D341Med (cell line): ENCODE measurements around the gene LUC7L3.

Experiments used
- DNase-seq: peaks from one replicate; pipeline ENCODE4 v3.0.0; 2012; ENCODE audit warnings: low spot score

Gene LUC7L3

DNA sequence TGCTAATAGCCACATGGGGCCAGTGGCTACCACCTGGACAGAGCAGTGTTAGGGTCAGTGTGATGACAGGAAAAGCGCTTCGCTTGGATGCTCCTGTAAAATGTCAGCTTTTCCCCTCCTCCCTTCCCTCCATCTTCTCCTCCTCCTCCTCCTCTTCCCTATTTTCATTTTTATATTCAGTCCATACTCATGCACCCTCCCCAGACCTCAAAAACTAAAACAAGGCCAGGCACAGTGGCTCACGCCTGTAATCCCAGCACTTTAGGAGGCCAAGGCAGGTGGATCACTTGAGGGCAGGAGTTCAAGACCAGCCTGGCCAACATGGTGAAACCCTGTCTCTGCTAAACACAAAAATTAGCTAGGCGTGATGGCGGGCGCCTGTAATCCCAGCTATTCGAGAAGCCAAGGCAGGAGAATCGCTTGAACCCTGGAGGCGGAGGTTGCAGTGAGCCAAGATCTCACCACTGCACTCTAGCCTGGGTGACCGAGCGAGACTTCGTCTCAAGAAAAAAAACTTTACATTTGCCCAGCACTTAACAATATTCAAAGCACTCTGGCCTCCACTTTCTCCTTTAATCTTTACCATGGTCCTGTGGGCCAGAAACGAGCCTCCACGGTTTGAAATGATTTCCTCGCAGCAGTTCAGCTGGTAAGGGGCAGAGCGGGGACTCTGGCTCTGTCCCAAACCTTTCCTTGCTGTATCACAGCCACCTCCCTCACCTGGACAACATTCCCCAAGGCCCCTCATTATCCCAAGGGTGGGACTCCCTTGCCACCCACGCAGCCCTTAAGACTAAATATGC lies 33.5 kb upstream of the LUC7L3 start:
- no peak for DNase-seq

DNA sequence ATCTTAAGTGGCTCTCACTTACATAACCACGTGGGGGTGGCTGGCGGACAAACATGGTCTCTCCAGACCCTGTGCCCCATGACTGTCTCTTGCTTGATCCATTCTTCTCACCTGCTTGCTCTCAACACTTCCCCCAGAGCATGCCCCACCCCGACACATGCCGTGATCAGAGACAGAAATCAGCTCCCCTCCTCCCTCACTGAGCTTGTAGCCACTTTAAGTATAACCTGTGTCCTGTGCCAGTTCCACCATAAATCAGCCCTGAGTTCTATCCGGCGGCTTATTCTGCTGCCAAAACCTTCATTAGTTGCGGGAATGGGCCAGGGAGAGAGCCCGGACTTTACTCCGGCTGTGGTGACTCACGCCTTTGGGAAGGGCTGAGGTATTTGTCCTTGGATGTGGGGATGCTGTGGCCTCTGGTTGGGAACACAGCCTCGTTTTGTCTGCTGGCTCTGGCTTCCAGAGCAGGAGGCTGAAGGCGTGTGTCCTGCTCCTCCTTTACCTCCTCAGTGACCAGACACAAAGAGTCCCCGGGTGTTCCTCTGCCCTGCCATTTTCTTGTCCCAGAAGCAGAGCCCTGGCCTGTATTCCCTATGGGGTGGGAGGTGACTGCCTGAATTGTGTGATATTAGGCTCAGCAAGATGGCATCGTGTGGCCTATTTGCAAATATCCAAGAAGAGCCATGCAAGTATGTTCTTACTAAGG lies 32.8 kb upstream of the LUC7L3 start:
- DNase-seq, result no peak

DNA sequence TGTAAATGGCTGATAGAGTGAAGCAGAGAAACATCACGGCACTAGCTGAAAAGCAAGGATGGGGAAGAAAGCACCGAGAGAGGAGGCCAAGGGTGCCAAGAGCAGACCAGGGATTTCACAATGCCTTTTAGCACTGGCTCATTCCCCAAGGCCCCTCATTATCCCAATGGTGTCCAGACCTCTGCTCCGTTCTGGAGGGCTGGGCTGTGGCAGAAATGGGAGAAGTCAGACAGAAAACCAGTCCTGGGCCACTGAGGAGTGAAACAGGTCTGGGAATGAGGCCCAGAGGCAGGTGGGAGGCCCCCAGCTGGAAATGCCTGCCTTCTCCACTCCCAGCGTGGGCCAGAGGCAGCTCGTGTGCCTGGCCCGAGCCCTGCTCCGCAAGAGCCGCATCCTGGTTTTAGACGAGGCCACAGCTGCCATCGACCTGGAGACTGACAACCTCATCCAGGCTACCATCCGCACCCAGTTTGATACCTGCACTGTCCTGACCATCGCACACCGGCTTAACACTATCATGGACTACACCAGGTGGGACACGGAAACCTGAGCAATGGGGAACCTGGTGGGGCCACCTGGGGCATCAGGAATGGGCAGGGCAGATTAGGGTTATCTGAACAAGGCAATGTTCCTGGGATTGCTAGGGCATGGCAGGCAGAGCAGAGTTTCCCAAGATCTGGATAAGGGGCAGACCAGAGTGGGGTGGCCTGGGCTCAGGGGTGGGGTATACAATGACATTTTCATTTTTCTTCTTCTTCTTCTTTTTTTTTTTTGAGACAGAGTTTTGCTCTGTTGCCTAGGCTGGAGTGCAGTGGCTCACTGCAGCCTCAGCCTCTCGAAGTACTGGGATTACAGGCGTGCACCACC lies 32.0 kb upstream of the LUC7L3 start:
- DNase-seq, result peak; percentile 42

- no peak for DNase-seq
These were observed 31.2 kb upstream of the LUC7L3 start for GRCh38 chr17:50688245-50688644.

DNA sequence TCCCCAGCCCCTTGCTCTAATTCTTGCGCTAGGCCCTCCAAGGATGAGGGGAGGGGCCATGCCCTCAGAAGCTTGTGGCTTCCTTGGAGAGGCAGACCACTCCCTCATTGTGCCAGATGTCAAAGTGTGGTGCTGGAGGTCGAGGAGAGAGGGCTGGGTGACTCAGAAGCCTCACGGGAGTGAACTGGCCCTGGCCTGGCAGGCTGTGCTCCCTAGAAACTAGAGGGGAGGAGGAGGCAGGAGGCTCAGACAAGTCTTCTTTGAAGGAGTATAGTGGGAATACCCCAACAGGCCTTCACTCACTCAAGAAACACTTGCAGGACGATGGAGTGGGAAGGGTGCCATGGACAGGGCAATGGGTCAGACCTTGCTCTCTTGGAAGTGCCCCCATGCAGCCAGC lies 30.2 kb upstream of the LUC7L3 start:
- DNase-seq, result no peak

DNA sequence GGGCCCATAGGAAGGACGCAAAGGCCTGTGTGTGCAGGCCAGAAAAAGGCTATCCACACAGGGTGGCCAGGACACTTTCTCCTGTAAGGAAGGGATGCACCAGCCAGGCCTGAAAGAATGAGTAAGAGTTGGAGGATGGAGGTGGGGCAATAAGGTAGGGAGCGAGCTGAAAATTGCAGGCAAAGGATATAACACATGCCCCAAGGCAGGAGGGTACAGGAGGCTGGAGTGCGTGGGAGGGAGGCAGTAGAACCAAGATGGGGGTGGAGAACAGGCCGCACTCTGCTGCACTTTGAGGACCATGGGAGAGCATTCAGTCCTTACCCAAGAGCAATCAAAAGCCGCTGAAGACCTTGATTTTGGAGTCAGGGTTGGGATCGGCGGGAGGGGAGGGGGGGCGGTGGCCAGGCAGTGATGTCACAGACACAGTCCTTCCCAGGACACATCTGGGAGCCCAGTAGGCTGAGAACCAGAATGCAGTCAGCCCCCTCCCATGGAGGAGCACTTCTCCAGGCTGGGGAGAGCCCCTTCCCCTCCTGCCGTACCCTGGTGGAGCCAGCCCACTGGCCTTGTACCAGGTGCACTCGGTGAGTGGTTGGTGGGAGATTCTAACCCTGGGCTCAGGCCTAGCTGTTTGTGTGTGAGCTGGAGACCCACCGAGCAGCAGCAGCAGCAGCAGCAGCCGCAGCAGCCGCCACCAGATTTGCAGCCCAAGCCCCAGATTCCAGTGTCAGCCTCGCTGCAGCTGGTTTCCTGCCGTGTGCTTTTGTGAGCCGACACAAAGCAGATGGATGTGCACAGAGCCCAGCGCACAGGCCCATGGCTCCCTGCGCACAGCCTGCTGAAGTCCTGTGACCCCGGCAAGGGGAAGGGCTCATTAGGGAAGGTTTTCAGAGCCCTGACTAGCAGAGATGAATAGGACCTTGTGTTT lies 29.2 kb upstream of the LUC7L3 start:
- peak; percentile 42 for DNase-seq

- no peak for DNase-seq
These were observed 28.4 kb upstream of the LUC7L3 start for GRCh38 chr17:50690887-50691549.

DNA sequence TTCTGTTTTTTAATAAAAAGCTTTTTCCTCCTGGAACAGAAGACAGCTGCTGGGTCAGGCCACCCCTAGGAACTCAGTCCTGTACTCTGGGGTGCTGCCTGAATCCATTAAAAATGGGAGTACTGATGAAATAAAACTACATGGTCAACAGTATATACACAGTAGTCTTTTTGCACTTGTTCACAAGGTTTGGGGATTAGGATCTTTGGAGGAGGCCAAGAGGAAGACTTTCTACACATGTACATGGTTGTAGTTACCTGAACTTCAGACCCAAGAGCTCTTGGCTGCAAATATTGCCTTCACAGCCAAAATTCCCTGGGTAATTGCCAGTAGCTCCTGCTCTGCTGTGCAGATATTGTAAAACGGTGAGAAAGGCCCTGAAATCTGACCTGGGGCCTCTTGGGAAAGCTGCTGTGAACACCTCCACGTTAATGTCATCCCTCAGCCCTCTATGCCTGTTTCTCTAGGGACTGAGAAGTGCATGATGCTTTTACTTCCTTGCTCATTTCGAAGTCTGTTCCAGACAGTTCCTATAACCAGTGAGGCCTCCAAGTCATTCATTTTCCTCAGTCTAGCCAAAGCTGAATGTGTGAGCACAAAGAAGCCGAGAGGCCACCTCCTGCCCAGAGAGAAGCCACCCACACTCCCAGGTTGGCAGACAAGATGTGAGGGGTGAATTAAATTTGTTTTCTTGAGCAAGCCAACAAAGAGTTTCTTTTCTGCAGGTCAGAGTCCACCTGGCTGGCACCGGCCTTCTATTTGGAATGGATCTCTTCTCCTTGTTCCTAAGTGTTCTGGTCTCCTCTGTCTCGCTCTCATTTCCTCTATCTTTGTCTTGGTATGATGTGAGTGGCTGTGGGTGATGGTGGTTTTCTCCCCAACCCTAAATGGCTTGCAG lies 27.6 kb upstream of the LUC7L3 start:
- DNase-seq, result no peak

GRCh38 chr17:50692448-50693035 lies 26.9 kb upstream of the LUC7L3 start:
- DNase-seq, result no peak

- DNase-seq, result no peak
These were observed 26.2 kb upstream of the LUC7L3 start for GRCh38 chr17:50693036-50693682.

DNA sequence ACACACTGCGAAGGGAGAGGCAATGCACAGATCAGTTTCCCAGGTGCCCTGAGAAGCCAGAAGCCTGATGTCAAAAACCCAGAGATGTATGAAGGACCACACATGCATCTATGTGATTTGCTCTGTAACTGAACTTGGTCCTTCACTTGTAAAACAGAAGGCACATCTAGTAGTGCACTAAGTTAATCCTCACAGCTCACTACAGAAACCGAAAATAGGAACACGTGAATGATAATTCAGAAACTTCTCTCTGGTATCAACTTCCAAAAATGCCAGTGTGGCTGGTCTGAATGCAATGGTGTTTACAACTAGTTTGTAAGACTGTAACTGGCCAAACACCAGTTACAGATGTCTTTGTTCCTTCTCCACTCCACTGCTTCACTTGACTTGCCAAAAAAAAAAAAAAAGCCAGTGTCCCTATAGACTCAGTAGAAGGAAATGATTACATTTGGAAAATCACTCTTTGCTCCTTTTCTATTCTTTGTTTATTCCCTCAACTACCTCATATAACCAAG lies 23.0 kb upstream of the LUC7L3 start:
- DNase-seq, result no peak

GRCh38 chr17:50697062-50697461 lies 22.3 kb upstream of the LUC7L3 start:
- DNase-seq, result no peak

GRCh38 chr17:50697663-50698272 lies 21.6 kb upstream of the LUC7L3 start:
- DNase-seq, result no peak

DNA sequence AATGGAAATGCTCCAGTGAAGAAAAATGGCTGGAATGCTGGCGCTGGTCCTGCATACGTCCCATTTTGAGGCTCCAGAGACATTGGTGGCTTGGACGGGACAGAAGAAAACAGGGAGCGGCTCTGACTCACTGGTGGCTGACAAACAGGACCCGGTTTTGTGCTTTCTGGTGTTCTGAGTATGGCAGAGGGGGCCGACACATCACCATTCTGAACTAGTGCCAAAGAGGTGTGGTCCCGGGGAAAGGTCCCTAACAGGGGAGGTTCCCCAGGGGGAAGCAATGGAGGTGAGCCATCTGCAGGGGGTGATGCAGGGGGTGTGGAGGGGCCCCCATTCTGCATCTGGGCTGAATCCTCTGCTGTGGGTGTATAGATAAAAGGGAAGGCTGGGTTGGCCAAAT lies 20.0 kb upstream of the LUC7L3 start:
- DNase-seq, result no peak

- no peak for DNase-seq
These were observed 16.2 kb upstream of the LUC7L3 start for GRCh38 chr17:50703162-50703561.

DNA sequence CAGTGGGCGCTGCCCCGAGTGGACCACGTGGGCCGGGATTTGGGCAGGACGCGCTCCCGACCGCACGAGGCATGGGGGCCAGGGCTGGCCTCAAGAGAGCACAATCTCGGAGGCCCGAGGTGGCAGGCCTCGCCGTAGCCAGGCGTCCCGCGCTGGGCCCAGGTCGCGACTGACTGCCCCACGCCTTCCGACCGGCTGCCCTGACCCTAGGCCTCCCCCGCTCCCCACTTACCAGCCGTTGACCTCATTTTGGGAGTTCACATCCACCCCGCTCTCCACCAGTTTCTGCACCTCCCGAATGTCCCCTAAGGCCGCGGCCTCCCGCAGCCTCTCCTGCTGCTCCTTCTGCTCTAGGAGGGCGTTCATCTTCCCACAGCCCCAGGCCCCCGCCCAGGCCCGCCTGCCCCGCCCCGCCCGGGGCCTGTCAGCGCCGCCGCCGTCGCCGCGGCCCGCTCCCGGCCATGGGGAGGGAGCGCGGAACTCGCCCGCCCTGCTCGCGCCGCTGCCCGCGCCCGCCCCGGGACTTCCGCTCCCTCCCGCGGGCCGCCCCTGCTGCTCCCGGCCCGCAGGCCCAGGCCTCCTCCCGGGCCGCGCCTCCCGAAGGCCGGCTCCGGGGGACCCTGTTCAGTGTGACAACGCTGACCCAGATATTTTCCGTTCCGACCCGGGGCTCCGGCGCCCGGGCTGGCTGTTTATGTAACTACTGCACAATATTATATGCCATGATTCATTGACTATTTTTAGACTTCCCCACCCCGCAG lies 11.9 kb upstream of the LUC7L3 start, which contains the start of gene ANKRD40:
Gene ANKRD40, minus strand, starts transcription at position 626 of the 761 bp plus-strand sequence. Its CDS starts 260 bp downstream, at position 366.
- peak; percentile 95 for DNase-seq
